IPS-18c (cell line): Measurements from ENCODE around the gene C3orf49.

Source experiments
- H3K4me3 ChIP-seq: 2 replicates; pipeline ENCODE4 v1.7.0; 2013; ENCODE audit warnings: low read depth, mild to moderate bottlenecking, low read length, moderate library complexity; ENCODE audit not compliant: insufficient read depth
- H3K9me3 ChIP-seq: one replicate; pipeline ENCODE4 v1.6.1; 2013; ENCODE audit warnings: mild to moderate bottlenecking, low read length, moderate library complexity; ENCODE audit not compliant: control insufficient read depth, insufficient read depth

C3orf49 gene

DNA sequence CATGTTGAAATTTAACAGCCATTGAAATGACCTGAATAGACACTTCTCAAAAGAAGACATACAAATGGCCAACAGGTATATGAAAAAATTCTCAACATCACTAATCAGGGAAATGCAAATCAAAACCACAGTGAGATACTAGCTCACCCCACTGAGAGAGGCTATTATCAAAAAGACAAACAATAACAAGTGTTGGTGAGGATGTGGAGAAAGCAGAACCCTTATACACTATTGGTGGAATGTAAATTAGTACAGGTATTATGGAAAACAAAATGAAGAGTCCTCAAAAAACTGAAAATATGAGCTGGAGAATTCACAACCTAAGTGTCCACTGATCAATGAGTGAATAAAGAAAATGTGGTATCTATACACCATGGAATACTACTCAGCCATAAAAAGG is 23.0 kb downstream of the C3orf49 start:
- H3K9me3 ChIP-seq = no peaks in the 10 kb centered on the region
- H3K4me3 ChIP-seq = no peak overlapping the region

DNA sequence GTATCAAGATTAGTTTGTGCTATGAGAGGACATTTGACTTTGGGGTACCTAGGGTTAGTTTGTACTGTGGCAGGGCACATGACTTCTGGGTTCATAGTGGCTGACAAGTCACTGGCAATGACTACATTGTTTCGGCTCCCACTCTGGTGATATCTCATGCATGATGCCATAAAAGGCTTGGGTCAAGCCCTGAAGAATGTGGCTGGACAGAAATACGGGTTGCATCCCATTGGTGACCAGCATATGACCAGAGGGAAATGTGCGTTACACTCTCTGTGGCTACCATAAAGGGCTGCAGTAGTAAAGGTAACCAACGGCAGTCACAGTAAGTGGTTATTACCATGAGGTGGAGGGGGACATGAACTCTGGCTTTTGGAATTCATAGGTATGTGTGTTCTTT is 26.1 kb downstream of the C3orf49 start:
- H3K4me3 ChIP-seq = no peak overlapping the region
- no peaks in the 10 kb centered on the region for H3K9me3 ChIP-seq

DNA sequence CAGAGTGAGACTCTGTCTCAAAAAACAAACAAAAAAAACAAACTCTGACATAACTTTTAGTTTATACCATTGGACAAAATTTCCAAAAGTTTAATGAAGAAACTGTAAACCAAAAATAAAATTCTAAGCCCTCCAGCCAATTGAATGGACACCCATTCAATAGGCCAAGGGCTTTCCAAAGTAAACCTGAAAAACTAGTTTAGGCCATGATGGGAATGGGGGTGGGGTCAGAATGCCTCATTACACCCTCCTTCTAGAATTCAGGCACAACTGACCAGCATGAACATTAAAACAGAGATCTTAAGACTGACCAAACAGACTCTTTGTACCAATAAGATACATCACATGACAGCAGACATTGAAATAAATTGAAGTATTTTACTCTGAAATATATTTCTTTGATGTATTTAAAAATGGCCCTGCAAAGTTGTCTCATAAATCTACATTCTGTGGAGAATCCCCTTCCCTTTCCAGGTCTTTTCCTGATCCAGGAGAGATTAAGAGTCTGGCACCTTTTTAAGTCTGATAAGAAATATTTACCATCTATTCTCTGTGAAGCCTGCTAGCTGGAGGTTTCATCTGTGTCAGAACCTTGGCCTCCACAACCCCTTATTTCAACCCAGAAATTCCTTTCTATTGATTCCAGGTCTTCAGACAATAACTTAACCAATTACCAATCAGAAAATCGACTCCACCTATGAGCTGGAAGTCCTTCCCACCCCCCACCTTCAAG is 28.8 kb downstream of the C3orf49 start:
- no peak overlapping the region for H3K4me3 ChIP-seq

DNA sequence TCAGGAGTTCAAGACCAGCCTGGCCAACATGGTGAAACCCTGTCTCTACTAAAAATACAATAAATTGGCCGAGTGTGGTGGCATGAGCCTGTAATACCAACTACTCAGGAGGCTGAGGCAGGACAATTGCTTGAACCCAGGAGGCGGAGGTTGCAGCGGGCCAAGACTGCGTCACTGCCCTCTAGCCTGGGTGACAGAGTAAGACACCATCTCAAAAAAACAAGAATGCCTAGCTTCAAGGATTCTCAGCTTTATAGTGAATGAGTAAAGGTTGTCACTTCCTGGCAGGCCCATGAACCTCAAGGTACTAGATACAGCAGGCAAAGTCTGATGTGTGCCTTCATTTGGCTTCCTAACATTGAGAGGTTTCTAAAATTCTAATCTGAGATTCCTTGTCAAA is 30.1 kb downstream of the C3orf49 start:
- H3K4me3 ChIP-seq = no peak overlapping the region
- no peaks in the 10 kb centered on the region for H3K9me3 ChIP-seq

More for the DNA sequence above, 28.8 kb downstream of the C3orf49 start:
- H3K9me3 ChIP-seq = no peaks in the 10 kb centered on the region

DNA sequence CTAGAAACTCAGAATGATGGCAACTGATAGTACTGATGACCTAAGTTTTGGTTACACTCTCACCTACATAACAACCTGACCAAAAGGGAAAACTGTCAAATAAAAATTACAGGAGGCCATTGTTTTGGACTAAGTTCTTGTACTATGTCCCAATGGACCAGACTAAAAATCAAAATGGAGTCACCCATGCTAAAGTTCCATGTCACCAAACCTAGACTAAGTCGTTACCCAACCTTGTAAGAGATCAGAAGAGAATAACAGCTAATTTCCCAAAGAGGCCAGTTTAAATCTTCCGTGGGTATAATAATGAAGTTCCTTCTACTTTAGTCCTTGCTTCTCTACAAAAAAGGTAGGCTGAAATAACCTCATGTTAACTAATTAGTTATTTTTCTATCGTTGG is 32.2 kb downstream of the C3orf49 start:
- Histone ChIP-seq H3K9me3 (no peaks in the 10 kb centered on the region), H3K4me3 (no peak overlapping the region)

DNA sequence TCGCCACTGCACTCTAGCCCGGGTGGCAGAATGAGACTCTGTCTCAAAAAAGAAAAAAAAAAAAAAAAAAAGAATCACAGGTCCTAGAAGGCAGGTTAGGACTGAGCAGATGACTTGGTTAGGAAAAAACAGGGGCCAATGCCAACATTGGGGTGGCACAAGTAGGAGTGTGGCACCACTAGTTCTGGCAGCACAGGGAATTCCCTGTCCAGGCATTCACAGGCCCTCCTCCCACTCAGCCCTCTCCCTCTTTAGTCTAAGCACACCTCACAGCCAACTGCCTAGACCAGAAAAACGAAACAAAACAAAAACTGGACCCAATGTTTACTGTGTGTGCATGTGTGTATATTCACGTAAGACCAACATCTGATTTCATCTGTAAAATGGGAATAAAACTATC is 34.0 kb downstream of the C3orf49 start:
- no peaks in the 10 kb centered on the region for H3K9me3 ChIP-seq

DNA sequence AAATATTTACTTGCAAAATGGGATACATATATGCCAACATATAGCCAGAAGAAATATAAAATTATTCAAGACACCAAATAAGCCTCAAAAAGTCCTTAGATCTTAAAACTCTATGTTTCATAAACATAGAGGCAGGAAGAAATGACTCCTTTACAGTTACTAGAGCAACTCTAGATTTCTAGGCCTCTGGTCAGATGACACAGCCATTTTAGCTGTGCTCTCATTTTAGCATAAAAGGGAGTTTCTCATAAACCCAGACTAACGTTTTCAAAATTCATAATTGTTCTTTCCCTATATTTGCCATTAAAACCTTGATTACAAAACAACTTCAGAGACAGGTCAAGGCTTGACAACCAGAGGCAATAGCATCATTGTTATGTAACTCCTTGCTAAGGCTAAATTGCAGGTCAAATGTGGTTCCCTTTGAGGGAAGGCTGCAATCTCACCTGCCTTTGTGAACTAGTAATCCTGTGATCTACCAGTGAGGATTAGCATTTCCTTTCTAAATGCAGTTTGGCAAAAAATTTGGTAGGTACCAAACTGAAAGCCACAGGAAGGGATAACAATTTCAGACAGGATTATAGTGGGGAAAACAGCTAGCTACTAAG is 36.3 kb downstream of the C3orf49 start:
- Histone ChIP-seq H3K4me3 (no peak overlapping the region), H3K9me3 (no peaks in the 10 kb centered on the region)

More for the DNA sequence above, 34.0 kb downstream of the C3orf49 start:
- no peak overlapping the region for H3K4me3 ChIP-seq

DNA sequence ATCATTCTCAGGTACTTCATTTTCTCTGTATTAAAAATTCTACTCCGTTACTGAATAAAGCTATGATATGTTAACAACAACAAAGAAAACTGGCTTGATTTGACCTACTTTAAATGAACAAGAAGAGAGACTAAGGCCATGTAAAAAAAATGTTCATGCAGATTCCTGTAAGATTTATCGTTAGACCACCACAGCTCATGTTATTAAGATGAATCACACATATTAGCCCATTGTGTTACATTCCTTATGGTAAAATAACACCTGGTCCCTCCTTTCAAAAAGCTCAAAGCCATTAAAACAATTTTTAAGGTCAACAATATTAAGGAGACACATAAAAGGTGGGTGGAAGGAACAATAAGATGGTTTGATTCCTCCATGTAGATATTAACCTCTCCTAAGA is 38.2 kb downstream of the C3orf49 start:
- Histone ChIP-seq H3K4me3 (no peak overlapping the region), H3K9me3 (no peaks in the 10 kb centered on the region)

DNA sequence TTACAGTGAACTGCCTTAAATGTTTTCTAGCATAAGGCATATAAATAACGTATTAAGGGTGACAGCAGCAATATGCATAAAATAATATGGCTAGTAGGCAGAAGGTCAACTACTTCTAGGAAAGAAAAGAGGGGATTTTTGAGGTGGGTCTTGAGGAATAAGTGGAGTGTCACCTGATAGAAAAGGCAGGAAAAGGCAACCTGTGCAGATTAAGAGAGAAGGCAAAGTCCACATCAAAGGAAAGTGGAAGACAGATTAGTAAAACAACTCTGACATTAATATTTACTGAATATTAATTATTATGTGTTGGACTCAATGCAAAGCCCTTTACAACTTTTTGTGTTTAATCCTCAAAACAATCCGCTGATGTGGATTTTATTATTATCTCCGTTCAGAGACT is 41.7 kb downstream of the C3orf49 start:
- H3K4me3 ChIP-seq = no peak overlapping the region
- H3K9me3 ChIP-seq = no peaks in the 10 kb centered on the region

DNA sequence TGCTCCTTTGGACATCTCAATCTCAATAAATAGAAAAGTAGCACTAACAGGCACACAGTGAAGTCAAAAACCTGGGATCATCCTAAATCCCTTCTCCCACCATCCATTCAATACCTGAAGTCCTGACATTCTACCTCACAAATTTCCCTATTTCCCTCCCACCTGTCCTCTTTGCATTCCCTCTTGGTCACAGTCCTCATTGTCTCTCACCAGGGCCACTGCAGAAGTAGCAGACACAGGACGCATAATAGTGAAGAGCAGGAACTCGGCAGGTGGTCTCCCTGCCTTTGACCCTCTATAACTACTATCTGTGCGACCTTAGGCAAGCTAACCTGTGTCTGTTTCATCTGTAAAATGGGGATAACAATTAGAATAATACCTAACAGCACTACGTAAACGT is 42.2 kb downstream of the C3orf49 start:
- Histone ChIP-seq H3K4me3 (no peak overlapping the region), H3K9me3 (no peaks in the 10 kb centered on the region)

DNA sequence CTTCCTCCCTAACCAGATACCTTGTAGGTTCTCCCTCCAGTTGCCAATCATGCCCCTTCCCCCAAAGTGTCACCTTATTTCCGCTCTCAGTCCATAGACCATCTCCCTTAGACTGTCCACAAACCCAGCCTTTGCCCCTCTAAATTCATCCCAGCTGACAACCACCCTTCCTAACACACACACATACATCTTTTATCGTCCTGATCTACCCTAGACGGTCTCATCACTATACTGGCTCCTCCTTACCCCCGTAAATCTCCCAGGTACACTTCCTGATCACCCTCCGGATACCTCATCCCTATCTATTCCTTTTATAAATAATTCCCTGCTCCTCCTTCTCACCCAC is 43.7 kb downstream of the C3orf49 start:
- H3K9me3 ChIP-seq = no peaks in the 10 kb centered on the region
- H3K4me3 ChIP-seq = peak overlapping the region; percentile 81

DNA sequence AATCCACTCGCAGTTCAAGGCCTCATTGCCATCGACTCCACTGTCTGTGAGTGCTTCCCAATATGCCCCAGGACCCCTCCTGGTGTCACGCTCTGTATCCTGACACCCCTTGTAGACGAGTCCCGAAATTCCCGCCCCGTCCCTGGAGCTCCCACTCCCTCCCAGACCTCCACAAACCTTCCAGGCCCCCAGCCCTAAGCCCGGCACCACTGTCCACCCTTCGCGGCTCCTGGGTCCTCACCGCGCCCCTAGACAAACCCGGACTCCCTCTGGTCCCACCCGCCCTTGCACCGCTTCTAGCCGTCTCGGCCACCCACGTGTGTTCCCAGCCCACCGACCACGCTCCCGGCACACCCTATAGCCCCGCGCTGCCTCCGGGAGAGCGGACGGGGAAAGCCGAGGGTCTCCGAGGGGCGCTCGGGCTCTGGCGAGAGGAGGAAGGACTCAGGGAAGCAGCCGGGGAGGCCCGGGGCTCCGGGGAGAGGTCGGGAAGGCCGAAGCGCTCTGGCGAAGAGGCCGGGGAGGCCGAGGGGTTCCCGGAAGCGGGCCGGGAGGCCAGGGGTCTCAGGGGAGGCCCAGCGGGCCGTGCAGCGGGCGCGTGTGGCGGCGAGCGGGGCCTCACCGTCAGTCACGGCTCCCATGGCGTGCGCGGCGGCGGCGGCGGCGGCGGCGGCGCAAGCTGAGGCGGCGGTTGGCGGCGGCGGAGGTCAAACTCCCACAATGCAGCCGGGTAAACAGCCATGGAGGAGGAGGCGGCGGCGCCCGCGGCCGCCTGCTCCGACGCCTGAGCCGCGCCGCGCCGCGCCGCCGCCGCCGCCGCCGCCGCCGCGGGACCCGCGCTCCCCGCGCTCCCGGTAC is 44.3 kb downstream of the C3orf49 start, which contains the start of the genes ATXN7 and THOC7:
TSS of gene ATXN7 (plus strand) at position 718 of the 858 bp plus-strand sequence. CDS start 48,732 bp downstream, outside the sequence.
TSS of gene THOC7 (minus strand) at position 656 of the 858 bp plus-strand sequence. CDS start at position 641, 15 bp downstream.
- H3K9me3 ChIP-seq = no peaks in the 10 kb centered on the region

DNA sequence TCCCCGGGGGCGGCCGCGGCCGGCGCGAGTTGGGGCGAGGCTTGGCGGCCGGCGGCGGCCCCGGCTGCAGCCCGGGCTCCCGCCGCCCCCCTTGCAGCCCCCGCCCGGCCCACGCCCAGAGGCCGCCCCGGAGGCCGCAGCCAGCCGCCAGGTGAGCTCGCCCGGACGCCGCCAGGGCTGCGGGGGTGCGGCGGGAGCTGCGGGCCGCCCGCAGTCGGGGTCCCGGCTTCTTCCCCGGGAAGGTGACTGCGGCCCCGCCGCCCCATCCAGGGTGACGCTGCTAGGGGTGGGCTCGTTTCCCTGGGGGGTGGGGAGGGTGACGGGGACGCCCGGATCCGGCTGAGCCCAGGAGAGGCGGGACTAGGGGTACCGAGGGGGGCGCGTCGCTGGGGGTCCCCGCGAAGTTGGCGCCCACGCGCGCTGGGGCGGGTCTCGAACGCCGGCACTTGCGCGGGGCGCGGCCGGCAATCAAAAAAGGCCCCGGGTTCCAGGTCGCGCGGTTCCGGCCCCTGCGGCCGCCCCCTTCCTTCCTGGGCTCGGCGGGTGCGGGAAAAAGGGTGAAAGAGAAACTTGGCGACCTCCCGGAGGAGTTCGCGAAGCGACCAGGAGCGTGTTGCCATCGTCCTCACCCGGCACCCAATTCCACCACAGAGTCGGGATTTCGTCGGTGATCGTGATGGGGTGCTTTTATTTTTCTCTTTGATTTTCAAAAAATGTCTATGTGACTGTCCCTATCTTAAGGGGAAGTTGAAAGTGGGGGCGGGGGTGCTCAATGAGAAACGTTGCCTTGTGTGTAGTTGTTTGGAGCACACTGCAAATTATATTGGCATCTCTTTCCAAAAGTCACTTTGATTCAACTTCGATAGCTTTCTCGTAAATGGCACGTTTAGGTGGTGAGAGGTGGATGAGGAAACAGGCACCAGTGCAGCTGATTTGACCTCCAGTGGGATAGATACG is 45.2 kb downstream of the C3orf49 start:
- Histone ChIP-seq H3K9me3 (no peaks in the 10 kb centered on the region), H3K4me3 (peak overlapping the region; percentile 73)

More for the DNA sequence above, 44.3 kb downstream of the C3orf49 start, which contains the start of the genes ATXN7 and THOC7:
- H3K4me3 ChIP-seq = peak within 1 kb of the TSS; percentile 81

DNA sequence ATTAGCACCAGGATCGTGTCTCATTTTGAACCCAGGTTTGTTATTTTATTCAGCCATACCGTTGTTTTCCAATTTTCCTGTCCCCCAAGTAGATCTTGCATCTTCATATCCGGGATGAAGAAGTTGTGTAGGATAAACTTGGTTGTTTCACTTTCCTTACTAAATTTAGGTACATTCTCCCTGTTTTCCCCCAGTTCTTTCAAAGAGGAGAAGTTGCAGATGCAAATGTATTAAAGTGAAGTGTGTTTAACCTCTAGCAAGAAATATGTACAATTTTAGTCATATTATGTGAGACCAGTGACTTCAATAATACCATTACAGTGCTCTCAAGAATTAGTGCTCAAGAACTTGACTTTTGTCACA is 45.8 kb downstream of the C3orf49 start:
- peak overlapping the region; percentile 73 for H3K4me3 ChIP-seq
- H3K9me3 ChIP-seq = no peaks in the 10 kb centered on the region

DNA sequence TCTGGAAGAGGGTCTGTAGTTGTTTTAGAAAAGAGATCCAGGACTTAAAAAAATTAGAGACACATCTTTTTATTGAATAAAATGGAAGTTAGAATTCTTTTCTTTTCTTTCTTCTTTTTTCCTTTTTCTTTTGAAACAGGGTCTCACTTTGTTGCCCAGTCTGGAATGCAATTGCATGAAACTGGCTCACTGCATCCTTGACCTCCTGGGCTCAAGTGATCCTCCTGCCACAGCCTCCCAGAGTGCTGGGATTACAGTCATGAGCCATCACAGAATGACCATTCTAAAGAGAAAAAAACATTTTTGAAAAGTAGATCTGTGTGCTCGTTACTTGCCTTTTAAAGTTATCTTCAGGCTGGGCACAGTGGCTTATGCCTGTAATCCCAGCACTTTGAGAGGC is 48.1 kb downstream of the C3orf49 start:
- Histone ChIP-seq H3K9me3 (no peaks in the 10 kb centered on the region), H3K4me3 (no peak overlapping the region)

DNA sequence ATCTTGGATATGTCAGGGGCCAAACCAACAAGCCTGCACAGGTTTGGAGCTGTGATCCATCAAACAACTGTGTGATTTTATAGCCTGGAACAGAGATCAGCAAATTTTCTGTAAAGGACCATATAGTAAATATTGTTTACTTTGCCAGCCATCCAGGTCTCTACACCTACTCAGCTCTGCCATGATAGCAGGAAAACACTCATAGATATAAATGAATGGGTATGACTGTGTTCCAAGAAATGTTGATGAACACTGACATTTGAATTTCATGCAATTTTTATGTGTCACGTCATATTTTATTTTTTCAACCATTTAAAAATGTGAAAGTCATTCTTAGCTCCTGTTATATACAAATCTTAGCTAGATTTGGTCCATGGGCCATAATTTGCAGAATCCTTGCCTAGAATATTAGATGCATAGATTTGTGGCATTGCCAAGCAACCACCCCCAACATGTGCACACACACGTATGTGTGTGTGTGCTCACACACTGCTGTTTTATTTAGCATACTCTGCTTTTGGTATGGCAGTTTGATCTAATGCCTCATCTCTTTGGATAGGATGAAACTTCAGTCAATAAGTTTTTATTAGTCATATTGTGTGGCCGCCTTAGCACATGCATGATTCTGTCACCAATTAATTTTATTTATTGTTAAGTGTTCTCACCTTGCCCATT is 51.0 kb downstream of the C3orf49 start:
- Histone ChIP-seq H3K9me3 (no peaks in the 10 kb centered on the region), H3K4me3 (no peak overlapping the region)
